ENCODE results near the gene WFDC11. TPM values are rescaled to one million over a fixed set of nuclear protein-coding genes. Genes with fewer than 3 reads are reported as not detected.
A peak's percentile ranks its signal among the peaks of the same experiment; 100 is the strongest.
"Not testable (repeated sequence)": the region's sequence is repeated elsewhere in the genome, so short reads cannot be mapped to it uniquely, and the experiment has no call there.

The WFDC11 gene
- not detected for total RNA-seq

DNA sequence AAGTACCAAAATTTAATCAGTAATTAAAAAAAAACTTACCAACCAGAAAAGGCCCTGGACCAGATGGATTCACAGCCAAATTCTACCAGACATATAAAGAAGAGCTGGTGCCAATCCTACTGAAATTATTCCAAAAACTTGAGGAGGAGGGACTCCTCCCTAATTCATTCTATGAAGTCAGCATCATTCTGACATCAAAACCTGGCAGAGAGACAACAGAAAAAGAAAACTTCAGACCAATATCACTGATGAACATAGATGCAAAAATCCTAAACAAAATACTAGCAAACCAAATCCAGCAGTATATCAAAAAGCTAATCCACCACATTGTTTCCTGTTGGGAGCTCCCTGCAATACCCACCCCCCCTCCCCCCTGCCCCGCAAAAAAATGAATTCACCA is at the start of gene WFDC11:
Gene WFDC11, minus strand, starts transcription at position 101 of the 400 bp plus-strand sequence. CDS start 19,639 bp downstream, outside the sequence.
- Histone ChIP-seq H3K4me1 (no peaks in the 10 kb centered on the region), H3K27ac (no peak within 1 kb of the TSS), H3K4me3 (no peak within 1 kb of the TSS), H3K27me3 (no peaks in the 10 kb centered on the region), H3K9me3 (no peaks in the 10 kb centered on the region), H3K36me3 (replicated peaks in 1 of 2; ENCODE audit: insufficient read depth in 1 of 2, low read depth in 2 of 2) (no peaks in the 10 kb centered on the region)
- intact Hi-C loops (cut with DNase I): no loop called here
- no peak for TF ChIP-seq CTCF (IDR thresholded peaks at IDR 0.05)
- TF ChIP-seq POLR2A (IDR thresholded peaks at IDR 0.05): no peak
- DNase-seq: no peak
- no peak for ATAC-seq
- WGBS, 2 donors: 73 to 80% methylated on average over 1 of the region's 1 CpG

DNA sequence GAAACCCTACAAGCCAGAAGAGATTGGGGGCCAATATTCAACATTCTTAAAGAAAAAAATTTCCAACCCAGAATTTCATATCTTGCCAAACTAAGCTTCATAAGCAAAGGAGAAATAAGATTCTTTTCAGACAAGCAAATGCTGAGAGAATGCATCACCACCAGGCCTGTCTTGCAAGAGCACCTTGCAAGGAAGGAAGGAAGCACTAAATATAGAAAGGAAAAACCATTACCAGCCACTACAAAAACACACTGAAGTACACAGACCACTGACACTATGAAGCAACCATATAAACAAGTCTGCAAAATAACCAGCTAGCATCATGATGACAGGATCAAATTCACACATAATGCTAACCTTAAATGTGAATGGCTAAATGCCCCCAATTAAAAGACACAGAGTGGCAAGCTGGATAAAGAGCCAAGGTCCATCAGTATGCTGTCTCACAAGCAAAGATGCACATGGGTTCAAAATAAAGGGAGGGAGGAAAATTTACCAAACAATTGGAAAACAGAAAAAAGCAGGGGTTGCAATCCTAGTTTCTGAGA is 46.2 kb upstream of the WFDC11 start:
- H3K27me3 ChIP-seq; DNase-seq; H3K4me3 ChIP-seq; H3K9me3 ChIP-seq; ATAC-seq; H3K27ac ChIP-seq; intact Hi-C loops (cut with DNase I); H3K36me3 ChIP-seq (replicated peaks in 1 of 2; ENCODE audit: insufficient read depth in 1 of 2, low read depth in 2 of 2); H3K4me1 ChIP-seq: not testable (repeated sequence)

DNA sequence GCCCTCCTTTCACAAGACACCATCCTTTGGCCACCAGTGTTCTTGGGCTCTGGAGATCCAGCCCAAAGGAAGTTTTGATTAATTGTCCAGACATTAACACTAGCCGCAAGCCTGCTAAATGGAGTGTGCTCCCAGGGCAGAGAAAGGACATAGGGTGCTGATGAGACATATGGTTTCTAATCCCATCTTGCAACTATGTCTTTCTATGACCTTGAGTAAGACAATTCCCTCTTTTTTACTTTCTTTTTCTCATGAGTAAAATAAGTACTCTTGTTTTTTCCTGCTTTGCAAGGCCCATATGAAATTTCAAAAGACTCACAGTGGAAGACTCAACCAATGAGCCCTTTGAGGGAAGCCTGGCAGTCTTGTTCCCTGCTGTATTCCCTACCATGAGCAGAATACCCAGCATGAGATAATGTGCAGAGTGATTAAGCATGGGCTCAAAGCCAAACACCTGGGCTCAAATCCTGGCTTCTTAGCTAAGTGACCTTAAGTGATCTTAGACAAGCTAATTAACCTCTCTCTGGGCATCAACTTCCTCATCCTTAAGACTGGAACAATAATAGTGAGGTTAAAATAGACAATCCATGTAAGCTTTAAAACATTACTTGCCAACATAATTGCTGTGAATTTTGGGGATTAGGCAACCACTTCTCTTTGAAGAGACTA is 35.1 kb upstream of the WFDC11 start, which contains the start of gene WFDC10B:
Gene WFDC10B, minus strand, starts transcription at position 51 of the 669 bp plus-strand sequence. CDS start 19,027 bp downstream, outside the sequence.
- whole genome bisulfite sequencing, 2 donors: 81 to 100% methylated on average over 1 of the region's 1 CpG
- TF ChIP-seq POLR2A (IDR thresholded peaks at IDR 0.05) (no peak), CTCF (IDR thresholded peaks at IDR 0.05) (no peak)
- Histone ChIP-seq H3K4me3 (no peak within 1 kb of the TSS), H3K27ac (no peak within 1 kb of the TSS), H3K36me3 (replicated peaks in 1 of 2; ENCODE audit: insufficient read depth in 1 of 2, low read depth in 2 of 2) (no peaks in the 10 kb centered on the region), H3K9me3 (no peaks in the 10 kb centered on the region), H3K27me3 (no peaks in the 10 kb centered on the region), H3K4me1 (no peaks in the 10 kb centered on the region)
- peak in 2 of 4 donors; percentile 4 to 13 for DNase-seq
- ATAC-seq: no peak
- intact Hi-C loops (cut with DNase I): no loop called here

GRCh38 chr20:45701873-45702272 is 31.8 kb upstream of the WFDC11 start, which contains the start of gene WFDC13:
Gene WFDC13, plus strand, starts transcription at chr20:45702038. Its CDS starts 86 bp downstream, at chr20:45702124.
- H3K27me3 ChIP-seq: no peaks in the 10 kb centered on the region
- DNase-seq (no peak), ATAC-seq (no peak)
- no peaks in the 10 kb centered on the region for H3K9me3 ChIP-seq
- no peak for TF ChIP-seq POLR2A (IDR thresholded peaks at IDR 0.05)
- TF ChIP-seq CTCF (IDR thresholded peaks at IDR 0.05): no peak
- no peaks in the 10 kb centered on the region for H3K4me1 ChIP-seq
- WGBS, 2 donors: 59 to 68% methylated on average over 4 of the region's 4 CpGs
- intact Hi-C loops (cut with DNase I): no loop called here
- H3K4me3 ChIP-seq: no peak within 1 kb of the TSS
- H3K36me3 ChIP-seq (replicated peaks in 1 of 2; ENCODE audit: insufficient read depth in 1 of 2, low read depth in 2 of 2): no peaks in the 10 kb centered on the region
- H3K27ac ChIP-seq: no peak within 1 kb of the TSS

GRCh38 chr20:45701104-45701503 is 31.1 kb upstream of the WFDC11 start:
- intact Hi-C loops (cut with DNase I): no loop called here
- H3K27me3 ChIP-seq: no peaks in the 10 kb centered on the region
- no peaks in the 10 kb centered on the region for H3K4me1 ChIP-seq
- ATAC-seq (no peak), DNase-seq (no peak)
- 59 to 69% methylated on average over 4 of the region's 4 CpGs for WGBS, 2 donors
- no peaks in the 10 kb centered on the region for H3K36me3 ChIP-seq (replicated peaks in 1 of 2; ENCODE audit: insufficient read depth in 1 of 2, low read depth in 2 of 2)
- no peak overlapping the region for H3K27ac ChIP-seq
- TF ChIP-seq CTCF (IDR thresholded peaks at IDR 0.05) (no peak), POLR2A (IDR thresholded peaks at IDR 0.05) (no peak)
- H3K4me3 ChIP-seq: no peak overlapping the region
- H3K9me3 ChIP-seq: no peaks in the 10 kb centered on the region

Data from body of pancreas (tissue), 4 donors.